ENCODE measurements around the gene LSM14A. TPM values are rescaled to one million over a fixed set of nuclear protein-coding genes. Genes with fewer than 3 reads are reported as not detected.

Gene LSM14A
- total and polyA plus RNA-seq, 2 of the 13 experiments (the other 11 are each of a cell fraction or from before 2014, with no cell fraction given), result 77.0 to 83.6 TPM

- TF ChIP-seq THAP9 (CRISPR knock-in tag; IDR thresholded peaks at IDR 0.05; ENCODE audit: borderline replicate concordance), result peak; percentile 48; the same call in 1 of the 2 replicates
- peak; percentile 74 to 75 for TF ChIP-seq POLR2A (IDR thresholded peaks at IDR 0.05; ENCODE audit: insufficient read depth in 1 of 2, low read depth in 2 of 2, low read length in 2 of 2)
- peak; percentile 82; the same call in 1 of the 2 replicates for TF ChIP-seq TSC22D2 (CRISPR knock-in tag; IDR thresholded peaks at IDR 0.05; ENCODE audit: borderline replicate concordance)
- peak; percentile 55; the same call in 1 of the 2 replicates for TF ChIP-seq ZNF547 (CRISPR knock-in tag; IDR thresholded peaks at IDR 0.05)
- no peak for TF ChIP-seq FOXM1 (CRISPR knock-in tag; IDR thresholded peaks at IDR 0.05)
- no peak for TF ChIP-seq XBP1 (CRISPR knock-in tag; IDR thresholded peaks at IDR 0.05)
- no peak for TF ChIP-seq CBX2 (IDR thresholded peaks at IDR 0.05; ENCODE audit: low read depth, low read length)
- TF ChIP-seq CBX2 (CRISPR knock-in tag; IDR thresholded peaks at IDR 0.05; ENCODE audit: low read depth), result no peak
- peak; percentile 73; the same call in 1 of the 2 replicates for TF ChIP-seq MYC (CRISPR knock-in tag; IDR thresholded peaks at IDR 0.05; ENCODE audit: borderline replicate concordance)
- peak; percentile 29; the same call in 1 of the 2 replicates for TF ChIP-seq KLF6 (CRISPR knock-in tag; IDR thresholded peaks at IDR 0.05)
- TF ChIP-seq ZNF260 (CRISPR knock-in tag; IDR thresholded peaks at IDR 0.05; ENCODE audit: borderline replicate concordance, low read depth), result no peak
- TF ChIP-seq TEAD2 (CRISPR knock-in tag; IDR thresholded peaks at IDR 0.05), result peak; percentile 37; the same call in 1 of the 2 replicates
- no peak; the same call in 1 of the 2 replicates for TF ChIP-seq MAF1 (CRISPR knock-in tag; IDR thresholded peaks at IDR 0.05; ENCODE audit: borderline replicate concordance)
- no peak for TF ChIP-seq HIC2 (CRISPR knock-in tag; IDR thresholded peaks at IDR 0.05; ENCODE audit: low read depth)
- no peak for TF ChIP-seq ZNF383 (CRISPR knock-in tag; IDR thresholded peaks at IDR 0.05; ENCODE audit: borderline replicate concordance)
- TF ChIP-seq ZFP90 (CRISPR knock-in tag; IDR thresholded peaks at IDR 0.05; ENCODE audit: borderline replicate concordance), result peak; percentile 70; the same call in 1 of the 2 replicates
- TF ChIP-seq MBD4 (IDR thresholded peaks at IDR 0.05; ENCODE audit: borderline replicate concordance, low read length), result peak; percentile 49; the same call in 1 of the 2 replicates
- no peak for TF ChIP-seq ZNF296 (CRISPR knock-in tag; conservative IDR thresholded peaks at IDR 0.05)
- no peak for TF ChIP-seq ZUFSP (CRISPR knock-in tag; IDR thresholded peaks at IDR 0.05; ENCODE audit: borderline replicate concordance)
- peak; percentile 60; the same call in 1 of the 2 replicates for TF ChIP-seq YEATS4 (CRISPR knock-in tag; IDR thresholded peaks at IDR 0.05; ENCODE audit: borderline replicate concordance)
- no peak for TF ChIP-seq MAZ (IDR thresholded peaks at IDR 0.05; ENCODE audit: borderline replicate concordance, low read depth, low read length)
- TF ChIP-seq MAZ (CRISPR knock-in tag; IDR thresholded peaks at IDR 0.05; ENCODE audit: low read depth), result no peak
- no peak for TF ChIP-seq MEIS1 (CRISPR knock-in tag; IDR thresholded peaks at IDR 0.05; ENCODE audit: borderline replicate concordance)
- peak; percentile 73; the same call in 1 of the 2 replicates for TF ChIP-seq RCOR2 (CRISPR knock-in tag; IDR thresholded peaks at IDR 0.05)
Measured at GRCh38 chr19:34173193-34173956, 1.1 kb downstream of the LSM14A start (continued).
